M059J (cell line): Measurements from ENCODE around the gene TNIK. TPM values are rescaled to one million over a fixed set of nuclear protein-coding genes. Genes with fewer than 3 reads are reported as not detected.

ENCODE experiments used
- DNase-seq: peaks from one replicate; pipeline ENCODE4 v3.0.0-alpha.2; 2012; ENCODE audit warnings: low read depth
- total RNA-seq: library from RNA; depleted of rRNA; stranded (reverse); fragments of >200 nt; shearing (Covaris generic); gene quantifications from 2 replicates; pipeline ENCODE4 v1.2.3, GENCODE V29; 2014

TNIK gene
- total RNA-seq, 1 experiment from 2014 or later, result 26.3 TPM

DNA sequence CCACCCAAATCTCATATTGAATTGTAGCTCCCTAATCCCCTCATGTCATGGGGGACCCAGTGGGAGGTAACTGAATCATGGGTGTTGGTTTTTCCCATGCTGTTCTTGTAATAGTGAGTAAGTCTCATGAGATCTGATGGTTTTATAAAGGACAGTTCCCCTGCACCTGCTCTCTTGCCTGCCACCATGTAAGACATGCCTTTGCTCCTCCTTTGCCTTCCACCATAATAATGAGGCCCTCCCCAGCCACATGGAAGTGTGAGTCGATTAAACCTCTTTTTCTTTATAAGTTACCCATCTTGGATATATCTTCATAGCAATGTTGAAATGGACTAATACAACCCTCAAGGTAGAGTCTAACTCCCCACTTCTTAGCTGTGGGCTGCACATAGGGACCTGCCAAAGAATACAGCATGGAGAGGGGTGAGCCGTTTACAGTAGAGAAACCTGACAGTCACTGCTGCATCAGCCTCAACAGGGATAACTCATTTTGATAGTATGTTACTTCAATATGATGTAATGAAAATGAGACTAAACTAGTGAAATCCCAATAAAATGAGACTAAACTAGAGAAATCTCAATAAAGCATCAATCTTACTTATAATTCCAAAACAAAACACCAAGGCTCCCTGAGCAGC is 117.3 kb downstream of the TNIK start:
- DNase-seq, result no peak

DNA sequence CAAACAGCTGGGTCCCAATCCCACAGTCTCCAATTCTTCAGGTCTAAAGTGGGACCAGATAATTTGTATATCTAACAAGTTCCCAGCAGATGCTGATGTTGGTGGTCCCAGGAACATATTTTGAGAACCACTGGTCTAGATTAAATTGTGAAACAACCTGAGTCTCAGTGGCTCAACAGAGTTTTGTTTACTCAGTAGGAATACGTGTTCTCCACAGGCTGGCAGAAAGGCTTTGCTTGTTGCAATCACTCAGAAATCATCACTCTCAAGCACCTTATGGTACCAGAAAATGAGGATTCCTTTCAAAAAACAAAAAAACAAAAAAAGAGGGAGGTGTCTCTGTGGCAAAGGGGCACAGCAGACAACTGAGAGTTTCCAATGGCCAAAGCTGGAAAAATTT is 118.0 kb downstream of the TNIK start:
- no peak for DNase-seq

DNA sequence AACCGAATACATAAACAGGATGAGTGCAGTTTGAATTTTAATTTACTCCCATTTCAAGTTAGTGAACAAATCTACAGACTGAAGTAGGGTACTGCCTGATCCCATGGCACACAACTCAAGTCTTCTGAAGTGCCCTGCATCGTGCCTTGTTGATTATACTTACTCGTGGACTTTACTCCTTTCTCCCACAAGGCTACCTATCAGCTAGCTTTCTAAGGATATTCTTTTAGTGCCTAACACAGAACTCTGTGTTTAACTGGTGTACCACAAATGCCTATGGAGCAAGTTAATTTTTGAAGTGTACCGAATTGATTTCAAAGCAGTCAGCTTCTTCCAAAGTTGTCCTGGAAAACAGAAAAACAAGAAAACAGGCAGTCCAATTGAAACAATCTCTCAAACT is 119.8 kb downstream of the TNIK start:
- no peak for DNase-seq

DNA sequence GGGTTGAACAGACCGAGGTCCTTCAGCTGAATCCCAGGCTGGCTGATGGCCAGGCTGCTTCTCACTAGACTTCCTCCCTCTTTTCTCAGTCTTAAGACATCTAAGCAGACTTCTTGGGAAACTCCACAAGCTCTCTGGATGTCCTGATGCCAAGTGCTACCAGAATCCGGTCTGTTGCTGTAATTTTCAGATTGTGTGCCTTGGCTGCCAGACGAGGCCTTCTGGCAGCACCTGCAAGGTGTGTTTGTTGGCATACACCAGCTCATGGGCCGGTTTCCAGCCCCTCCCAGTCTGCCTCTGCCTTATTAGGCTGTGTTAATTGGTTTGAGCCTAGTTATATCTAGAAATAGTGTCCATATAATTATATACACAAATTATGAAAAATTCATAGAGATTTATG is 120.6 kb downstream of the TNIK start:
- no peak for DNase-seq

DNA sequence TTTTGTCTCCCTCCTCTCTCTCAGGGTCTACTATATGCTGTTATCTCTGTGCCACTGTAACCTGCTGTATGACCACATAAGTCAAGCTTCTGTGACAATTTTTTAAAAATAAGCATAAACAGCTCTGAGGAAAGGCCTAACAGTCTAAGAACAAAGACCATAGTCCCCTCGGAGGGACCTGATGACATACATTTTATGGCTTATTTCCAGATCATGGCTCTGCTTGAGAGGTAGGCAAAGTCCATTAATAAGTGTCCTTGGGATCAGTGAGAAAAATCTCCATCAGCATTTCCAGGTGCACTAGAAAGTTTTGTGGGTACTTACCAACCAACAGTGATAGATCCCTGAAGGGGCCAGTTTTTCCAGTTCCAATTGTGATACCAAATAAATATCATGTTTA is 123.8 kb downstream of the TNIK start:
- DNase-seq, result no peak

DNA sequence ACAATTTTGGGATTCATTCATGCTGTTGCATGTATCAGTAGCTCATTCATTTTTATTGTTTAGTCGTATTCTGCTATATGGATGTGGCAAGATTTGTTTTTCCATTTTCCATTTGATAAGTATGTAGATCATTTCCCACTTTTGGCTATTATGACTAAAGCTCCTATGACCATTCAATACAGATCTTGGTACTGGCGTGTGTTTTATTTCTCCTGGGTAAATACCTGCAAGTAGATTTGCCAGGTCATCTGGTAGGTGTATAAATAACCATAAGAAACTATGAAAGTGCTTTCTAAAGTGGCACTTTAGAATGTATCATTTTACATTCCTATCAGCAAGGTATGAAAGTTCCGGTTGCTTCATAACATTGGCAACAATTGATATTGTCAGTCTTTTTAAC is 124.6 kb downstream of the TNIK start:
- DNase-seq, result no peak

DNA sequence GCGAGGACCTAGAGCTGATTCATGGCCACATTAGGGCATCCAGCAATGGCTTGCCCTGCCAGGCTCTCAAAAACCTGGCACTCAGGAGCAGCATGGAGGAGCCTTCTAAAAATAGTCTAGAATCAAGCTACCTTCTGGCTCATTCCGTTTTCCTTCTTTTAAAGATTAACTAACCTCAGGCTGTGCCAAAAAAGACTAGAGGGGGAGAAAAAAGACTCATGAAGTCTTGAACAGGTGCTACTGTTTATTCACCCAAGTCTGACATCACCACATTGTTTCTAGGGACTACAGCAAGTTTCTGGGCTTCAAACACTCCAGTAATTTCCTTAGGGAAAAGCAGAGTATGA is 125.8 kb downstream of the TNIK start:
- no peak for DNase-seq

DNA sequence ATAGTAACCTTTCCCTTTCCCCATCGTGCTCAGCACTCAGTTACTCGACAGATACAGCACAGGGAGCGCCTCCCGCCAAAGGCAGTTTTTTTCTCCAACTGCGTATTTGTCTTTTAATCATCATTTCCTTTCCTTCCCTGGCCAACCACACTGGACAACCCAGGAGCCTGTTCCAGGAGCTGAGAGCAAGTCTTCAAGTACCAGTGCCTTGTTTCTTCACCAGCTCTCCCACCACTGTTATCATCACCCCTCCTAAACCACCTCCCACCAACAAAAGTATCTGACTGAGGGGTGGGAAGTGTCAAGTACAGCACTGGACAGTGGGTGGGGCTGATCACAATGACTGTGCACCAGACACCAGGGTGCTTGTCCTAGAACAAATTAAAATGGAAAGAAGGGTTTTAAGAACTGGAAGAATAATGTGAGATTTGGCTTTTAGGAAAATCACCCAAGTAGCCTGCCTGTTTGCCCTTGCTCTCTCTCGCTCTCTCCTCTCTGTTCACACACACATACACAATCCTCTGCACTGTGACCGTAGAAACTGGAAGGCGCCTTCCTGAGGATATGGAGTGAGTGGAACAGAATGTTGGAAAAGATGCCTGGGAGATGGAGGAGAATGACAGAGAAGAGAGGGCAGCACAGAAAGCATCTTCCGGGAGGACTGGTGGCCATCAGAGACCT is 126.3 kb downstream of the TNIK start:
- DNase-seq, result no peak

DNA sequence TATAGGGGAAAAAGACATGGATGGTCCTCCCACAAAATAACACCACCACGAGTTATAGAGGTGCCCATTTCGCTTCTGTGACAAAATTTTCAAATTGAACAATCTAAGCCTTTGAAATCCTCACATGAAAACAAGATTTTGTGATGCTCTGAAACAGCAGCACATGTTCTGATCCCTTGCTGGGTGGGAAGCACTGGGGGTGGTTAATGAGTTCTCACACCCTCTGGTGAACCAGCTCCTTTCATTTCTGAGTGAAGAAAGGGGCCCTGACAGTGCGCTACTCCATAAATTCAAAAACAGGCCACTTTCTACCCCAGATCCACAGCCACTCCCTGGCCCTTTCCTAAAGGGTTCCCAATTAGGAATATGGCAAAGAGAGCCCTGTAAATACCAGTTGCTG is 129.3 kb downstream of the TNIK start:
- no peak for DNase-seq

DNA sequence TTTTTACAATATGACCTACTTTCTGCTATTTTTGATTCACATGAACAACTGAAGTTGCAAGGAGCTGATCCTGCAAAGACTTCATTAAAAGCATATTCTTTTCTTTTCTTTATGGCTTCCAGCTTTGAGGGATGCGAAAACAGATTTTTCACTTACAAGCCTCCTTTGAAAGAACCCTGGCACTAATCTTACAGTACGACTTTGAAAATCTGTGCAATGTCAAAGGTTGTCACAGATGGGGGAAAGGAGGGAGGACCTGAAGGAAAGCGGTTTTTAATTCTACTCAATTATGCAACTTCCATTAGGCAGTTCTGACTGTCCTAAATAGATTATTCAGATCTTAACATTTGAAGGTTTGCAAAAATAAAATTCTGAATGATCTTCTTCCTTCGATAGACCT is 130.5 kb downstream of the TNIK start:
- DNase-seq, result no peak

DNA sequence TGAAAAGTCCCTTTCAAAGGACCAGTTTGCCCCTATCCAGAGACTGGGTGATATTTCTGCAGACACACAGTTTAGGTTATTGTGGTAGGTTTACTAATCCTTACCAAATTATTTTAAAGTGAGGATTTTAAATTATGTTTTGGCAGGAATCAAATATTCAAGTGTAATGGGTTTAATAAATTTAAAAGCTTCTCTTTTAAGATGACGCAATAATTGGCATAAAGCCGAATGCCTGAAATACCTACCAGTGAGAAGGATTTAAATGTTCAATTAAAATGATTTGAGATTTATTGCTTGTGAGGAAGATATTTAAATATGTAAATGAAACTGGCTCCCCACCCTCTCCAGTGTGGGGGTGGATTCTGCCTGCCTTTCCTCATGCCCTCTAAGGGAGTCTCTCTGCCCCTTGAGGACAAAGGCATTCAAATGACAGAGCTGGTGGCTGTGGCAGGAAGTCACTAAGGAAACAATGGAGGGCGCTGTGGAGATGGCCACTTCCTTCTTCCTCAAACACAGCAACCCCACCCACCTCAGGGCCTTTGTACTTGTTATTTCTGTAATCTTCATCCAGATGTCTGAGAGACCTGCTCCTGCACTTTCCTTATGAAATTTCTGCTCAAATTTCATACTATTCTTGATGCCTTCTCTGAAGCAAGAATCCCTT is 131.7 kb downstream of the TNIK start:
- peak; percentile 59 for DNase-seq

DNA sequence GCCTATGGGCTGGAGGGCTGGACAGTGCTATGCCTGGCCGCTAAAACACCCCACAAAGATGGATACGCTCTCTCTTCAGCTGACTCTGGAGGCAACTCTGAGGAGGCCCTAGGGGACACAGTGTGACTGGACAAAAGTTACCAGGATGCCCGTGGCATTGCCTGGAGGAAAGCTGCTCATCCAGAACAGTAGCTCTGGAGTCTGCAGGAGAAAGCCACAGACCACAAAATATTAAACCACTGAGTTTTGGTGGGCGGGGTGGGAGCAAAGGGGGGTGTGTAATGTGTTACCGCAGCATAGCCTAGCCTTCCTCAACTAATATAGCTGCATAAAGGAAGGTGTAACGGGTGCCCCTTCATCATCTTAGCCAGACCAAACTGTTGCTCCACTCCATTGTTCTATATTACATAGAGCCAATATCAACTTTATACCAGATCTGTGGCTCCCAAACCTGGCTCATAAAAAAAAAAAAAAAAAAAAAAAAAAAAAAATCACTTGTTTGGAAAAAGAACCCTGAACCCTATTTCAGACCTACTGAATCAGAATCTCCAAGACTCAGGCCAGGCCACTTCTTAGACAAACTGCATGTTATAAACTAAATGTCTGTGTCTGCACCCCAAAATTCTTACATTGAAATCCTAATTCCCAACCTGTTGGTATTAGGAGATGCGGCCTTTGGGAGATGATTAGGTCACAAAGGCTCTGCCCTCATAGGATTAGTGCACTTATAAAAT is 132.6 kb downstream of the TNIK start:
- DNase-seq, result peak; percentile 78

DNA sequence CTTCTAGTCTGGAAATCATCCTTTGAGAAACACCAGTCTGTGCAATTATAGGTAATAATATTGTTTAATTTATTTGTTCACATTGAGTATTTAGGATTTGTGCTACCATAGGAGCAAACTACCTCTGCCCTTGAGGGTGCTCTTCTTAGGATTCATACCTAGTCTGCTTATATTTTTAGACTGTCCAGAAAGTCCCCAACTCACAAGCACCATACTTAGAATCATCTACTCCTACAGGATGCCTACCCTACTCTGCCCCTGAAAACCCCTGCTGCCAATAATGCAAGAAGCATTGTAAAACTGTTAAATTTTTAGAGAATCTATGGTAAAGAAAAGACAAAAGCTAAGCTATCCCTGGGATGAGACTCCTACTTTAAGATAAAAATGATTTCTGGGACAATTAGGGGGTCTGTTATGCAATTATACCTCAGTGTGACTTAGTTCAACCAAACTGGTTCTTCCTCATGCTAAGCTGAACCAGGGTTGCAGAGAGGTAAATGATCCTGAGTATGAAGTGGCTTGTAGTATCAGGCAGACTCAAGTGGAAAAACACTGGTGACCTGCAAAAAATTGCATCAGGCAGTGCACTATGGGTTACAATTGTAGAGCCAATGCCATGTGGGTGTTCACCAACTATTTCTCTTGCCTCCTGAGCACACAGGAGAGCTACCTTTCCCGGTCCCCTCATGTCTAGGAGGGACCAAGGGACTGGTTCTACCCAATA is 133.3 kb downstream of the TNIK start:
- no peak for DNase-seq

DNA sequence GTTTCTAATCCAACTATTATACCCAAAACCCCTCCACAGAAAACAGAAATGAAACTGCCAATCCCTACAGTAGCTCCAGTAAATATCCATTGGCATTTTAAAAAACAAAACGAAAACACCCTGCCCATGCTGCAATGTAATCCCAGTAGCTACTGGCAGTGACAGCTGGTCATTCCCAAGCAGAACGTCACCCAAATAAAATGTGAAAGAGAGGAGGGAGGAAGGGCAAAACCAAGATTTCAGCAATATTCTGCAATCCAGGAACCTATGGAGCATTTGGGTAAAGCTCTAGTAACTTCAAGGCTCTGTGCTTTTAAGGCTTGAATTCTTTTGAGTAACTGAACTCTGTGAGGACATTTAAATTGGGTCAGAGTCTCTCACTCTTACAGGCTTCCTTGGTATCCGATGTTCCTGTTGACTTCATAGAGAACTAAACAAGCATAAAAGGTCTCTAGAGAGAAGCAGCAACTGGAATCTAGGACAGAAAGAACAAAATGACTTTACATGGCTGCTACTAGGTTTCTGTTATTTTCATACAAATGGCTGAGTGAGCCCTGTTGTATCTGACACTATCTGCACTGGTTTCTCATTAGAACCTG is 136.2 kb downstream of the TNIK start:
- DNase-seq, result no peak

DNA sequence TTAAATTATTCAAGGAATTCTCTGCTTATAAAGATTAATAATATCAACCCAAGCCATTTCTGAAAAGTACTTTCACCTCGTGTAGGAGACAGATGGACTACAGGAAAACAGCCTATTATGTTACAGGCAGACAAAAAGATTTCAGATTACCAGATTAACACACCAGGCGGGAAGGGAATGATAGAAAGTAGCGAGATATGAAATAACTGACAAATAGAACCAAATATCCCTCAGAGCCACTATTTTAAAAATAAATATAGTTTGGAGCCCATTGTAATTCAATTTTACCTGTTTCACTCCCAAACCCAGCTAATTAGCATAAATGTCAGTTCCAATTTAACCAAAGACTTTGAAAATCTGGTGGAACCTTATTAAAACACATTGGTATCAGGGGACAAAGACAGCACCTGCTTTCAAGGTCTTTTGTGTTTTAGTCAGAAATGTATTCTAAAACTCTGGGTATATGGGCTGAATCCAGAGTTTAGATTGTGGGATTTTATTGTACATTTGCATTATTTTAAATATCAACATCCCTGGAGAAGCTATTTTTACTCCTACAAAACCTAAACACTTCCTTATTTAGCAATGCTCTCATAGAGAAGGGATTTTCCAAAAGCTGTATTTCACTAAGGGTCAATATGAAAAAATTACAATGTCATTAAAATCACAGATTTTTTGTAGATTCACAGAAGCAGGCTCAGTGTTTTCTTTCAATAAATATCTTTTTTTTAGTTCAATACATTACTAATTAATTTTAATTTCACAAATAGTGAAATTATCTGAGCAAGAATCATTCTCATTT is 138.4 kb downstream of the TNIK start:
- DNase-seq, result no peak

DNA sequence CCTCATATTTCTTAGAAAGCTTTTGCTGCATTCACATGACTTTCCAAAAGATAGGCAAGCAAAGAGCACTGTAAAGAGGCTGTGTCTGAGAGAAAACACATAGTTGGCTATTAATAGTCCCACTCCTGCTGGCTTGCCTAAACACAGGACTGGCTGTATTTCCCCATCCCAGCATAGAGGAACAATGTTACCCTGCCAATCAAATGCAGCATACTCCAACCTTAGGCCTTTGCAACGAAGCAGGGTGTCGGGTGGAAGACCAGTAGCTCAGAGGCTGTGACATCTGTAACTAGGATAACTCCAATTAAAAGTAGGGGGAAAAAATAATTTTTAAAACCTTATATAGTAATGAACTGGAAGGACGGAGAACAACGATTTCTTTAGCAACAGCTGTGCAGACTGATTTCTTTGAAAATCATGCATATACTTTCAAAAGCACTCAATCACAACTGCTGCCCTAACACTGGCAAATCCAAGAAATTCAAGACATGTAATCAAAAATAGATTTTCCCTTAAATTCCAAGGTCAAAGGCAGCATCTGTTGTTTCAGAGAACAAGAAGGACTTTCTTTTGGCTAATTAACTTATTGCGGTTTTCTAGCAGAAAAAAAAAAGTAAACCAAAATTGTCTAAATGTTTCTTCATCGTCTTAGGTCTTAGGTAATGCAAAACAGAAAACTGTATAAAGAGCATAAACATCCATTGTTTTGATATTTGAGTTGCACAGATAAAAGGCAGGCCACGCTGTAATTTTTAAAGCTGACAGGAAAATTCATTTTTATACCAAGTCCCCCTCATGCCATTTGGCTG is 139.3 kb downstream of the TNIK start:
- no peak for DNase-seq

DNA sequence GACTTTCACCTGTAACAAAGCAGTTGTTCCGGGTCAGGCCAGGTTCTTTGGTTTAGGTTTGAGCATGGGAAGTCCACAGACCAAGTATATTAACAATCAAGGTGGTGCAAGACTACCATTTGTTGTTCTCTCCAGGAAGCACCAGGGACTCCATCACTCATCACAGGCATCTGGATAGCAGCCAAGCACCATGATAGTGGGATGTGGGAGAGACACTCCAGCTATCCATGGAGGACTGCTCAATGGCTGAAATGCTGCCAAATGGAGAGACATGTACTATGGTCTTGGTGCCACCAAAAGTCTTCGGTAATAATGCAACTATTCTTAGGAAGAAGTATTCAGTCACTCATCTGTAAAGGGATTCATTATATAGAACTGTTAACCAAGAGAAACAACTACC is 143.0 kb downstream of the TNIK start:
- peak; percentile 64 for DNase-seq

DNA sequence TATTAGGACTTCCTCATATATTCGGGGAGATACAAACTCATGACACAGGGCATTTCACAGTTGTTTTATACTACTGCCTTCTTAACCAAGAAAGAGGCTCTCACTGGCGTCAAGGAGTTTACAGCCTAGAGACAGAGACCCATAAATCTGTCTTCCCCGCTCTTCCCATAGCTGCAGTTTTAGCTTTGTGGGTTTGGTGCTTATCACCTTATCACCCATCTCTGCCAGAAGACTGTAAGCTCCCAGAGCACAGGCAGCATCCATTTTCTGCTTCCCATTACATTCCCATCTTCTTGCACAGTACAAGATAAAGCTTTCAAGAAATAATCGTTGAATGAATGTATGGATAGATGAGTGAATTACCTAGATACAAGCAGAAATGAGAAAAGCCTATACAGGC is 144.3 kb downstream of the TNIK start:
- no peak for DNase-seq

DNA sequence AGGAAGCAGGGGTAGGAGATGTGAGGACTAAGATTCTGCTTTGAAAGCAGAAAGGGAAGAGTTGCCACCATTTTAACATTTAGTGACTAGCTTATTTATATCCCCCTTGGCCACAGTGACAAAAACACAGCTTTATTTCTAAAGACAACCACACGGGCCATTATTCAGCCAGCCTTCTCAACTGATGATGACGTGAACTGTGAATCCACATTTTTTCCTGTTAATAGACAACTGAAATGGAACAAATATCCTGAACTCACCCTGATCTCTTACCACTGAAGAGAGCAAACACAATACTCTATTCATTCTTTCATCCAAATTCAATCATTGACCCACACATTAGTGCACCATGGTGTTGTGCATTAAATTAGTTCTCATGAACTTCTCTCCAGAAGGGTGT is 145.1 kb downstream of the TNIK start:
- no peak for DNase-seq

DNA sequence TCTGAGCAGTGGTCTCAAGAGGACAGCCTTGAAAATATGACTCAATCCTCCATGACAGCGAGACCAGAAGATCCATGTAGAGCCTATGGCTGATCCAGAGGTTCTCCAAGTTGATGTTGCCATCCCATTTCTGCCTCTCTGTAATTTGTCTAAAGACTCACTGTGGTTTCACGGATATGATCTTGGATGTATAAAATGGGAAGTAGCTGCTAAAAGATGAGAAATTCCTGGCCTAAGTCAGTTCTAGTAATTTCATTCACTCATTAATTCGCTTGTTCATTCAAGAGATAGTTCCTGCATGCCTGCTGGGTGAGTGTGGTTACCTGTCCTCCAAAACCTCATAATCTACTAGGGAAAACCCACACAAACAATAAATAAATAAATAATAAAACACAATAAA is 145.9 kb downstream of the TNIK start:
- no peak for DNase-seq
